ENCODE data around the gene ZHX3.

- TF ChIP-seq, protein P1, sequence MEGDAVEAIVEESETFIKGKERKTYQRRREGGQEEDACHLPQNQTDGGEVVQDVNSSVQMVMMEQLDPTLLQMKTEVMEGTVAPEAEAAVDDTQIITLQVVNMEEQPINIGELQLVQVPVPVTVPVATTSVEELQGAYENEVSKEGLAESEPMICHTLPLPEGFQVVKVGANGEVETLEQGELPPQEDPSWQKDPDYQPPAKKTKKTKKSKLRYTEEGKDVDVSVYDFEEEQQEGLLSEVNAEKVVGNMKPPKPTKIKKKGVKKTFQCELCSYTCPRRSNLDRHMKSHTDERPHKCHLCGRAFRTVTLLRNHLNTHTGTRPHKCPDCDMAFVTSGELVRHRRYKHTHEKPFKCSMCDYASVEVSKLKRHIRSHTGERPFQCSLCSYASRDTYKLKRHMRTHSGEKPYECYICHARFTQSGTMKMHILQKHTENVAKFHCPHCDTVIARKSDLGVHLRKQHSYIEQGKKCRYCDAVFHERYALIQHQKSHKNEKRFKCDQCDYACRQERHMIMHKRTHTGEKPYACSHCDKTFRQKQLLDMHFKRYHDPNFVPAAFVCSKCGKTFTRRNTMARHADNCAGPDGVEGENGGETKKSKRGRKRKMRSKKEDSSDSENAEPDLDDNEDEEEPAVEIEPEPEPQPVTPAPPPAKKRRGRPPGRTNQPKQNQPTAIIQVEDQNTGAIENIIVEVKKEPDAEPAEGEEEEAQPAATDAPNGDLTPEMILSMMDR (IDR thresholded peaks at IDR 0.05; ENCODE audit: low read depth, low read length): no peak
- TF ChIP-seq, protein P2, sequence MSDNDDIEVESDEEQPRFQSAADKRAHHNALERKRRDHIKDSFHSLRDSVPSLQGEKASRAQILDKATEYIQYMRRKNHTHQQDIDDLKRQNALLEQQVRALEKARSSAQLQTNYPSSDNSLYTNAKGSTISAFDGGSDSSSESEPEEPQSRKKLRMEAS (IDR thresholded peaks at IDR 0.05; ENCODE audit: low read depth, low read length): no peak
- no peak for TF ChIP-seq MYC (IDR thresholded peaks at IDR 0.05; ENCODE audit: low read depth, low read length)
Measured at GRCh38 chr20:41152108-41152757, 165.3 kb downstream of the ZHX3 start.
